Upper lobe of left lung (tissue), 4 donors: Measurements from ENCODE around the gene ZNF385B.

Source experiments
- CTCF ChIP-seq, 6 experiments: fragments of 450-650 bp in 4 of 6; fragments of 200-600 bp in 2 of 6; sonication (generic) in 2 of 6; IDR thresholded peaks; one replicate each; pipeline ENCODE4 v1.5.1; 2016 to 2019; ENCODE audit warnings: antibody characterized with exemption in 6 of 6
- EP300 ChIP-seq, 4 donors: sonication (generic); formaldehyde crosslinking; IDR thresholded peaks; one replicate each; pipeline ENCODE4 v1.5.1; 2017; ENCODE audit warnings: antibody characterized with exemption in 4 of 4, control low read depth in 2 of 4
- POLR2A ChIP-seq, 4 donors: fragments of 450-650 bp; IDR thresholded peaks; one replicate each; pipeline ENCODE4 v1.5.1; 2016 to 2017; ENCODE audit warnings: antibody characterized with exemption in 4 of 4, mild to moderate bottlenecking in 2 of 4
- POLR2AphosphoS5 ChIP-seq, 2 donors: sonication (generic); formaldehyde crosslinking; IDR thresholded peaks; one replicate each; pipeline ENCODE4 v1.5.1; 2017; ENCODE audit warnings: antibody characterized with exemption in 2 of 2

GRCh38 chr2:179809606-179810005, 51.8 kb downstream of the ZNF385B start:
- TF ChIP-seq POLR2A (IDR thresholded peaks at IDR 0.05) (no peak), EP300 (IDR thresholded peaks at IDR 0.05) (no peak), CTCF (IDR thresholded peaks at IDR 0.05) (no peak), POLR2AphosphoS5 (IDR thresholded peaks at IDR 0.05) (no peak)
